GM12878 (cell line): ENCODE measurements around the gene PRPF31. TPM values are rescaled to one million over a fixed set of nuclear protein-coding genes. Genes with fewer than 3 reads are reported as not detected.
A peak's percentile ranks its signal among the peaks of the same experiment; 100 is the strongest.

Experiments
- BACH1 ChIP-seq: fragments of 450-650 bp; IDR thresholded peaks from 2 replicates; pipeline ENCODE4 v1.6.1; 2017; ENCODE audit warnings: mild to moderate bottlenecking, borderline replicate concordance
- BMI1 ChIP-seq: fragments of 450-650 bp; IDR thresholded peaks from 2 replicates; pipeline ENCODE4 v1.6.1; 2016; ENCODE audit warnings: mild to moderate bottlenecking, moderate library complexity, borderline replicate concordance
- CBX3 ChIP-seq: fragments of 200-600 bp; sonication (generic); IDR thresholded peaks from 2 replicates; pipeline ENCODE4 v1.6.1; 2016; ENCODE audit warnings: low read depth, borderline replicate concordance
- CEBPB ChIP-seq, 2 experiments: fragments of 150-350 bp in 1 of 2; IDR thresholded peaks; 2 replicates each; pipeline ENCODE4 v1.6.1; 2012 to 2014; ENCODE audit warnings: low read depth in 2 of 2, low read length in 2 of 2, borderline replicate concordance in 1 of 2, inconsistent platforms in 1 of 2
- CREB1 ChIP-seq: IDR thresholded peaks from 2 replicates; pipeline ENCODE4 v1.6.1; 2012; ENCODE audit warnings: low read depth, mild to moderate bottlenecking, inconsistent platforms
- CREM ChIP-seq: IDR thresholded peaks from 2 replicates; pipeline ENCODE4 v1.6.1; 2014; ENCODE audit warnings: antibody characterized with exemption, low read depth
- DPF2 ChIP-seq: fragments of 450-650 bp; IDR thresholded peaks from 2 replicates; pipeline ENCODE4 v1.6.1; 2017; ENCODE audit warnings: mild to moderate bottlenecking
- FOXM1 ChIP-seq: IDR thresholded peaks from 2 replicates; pipeline ENCODE4 v1.6.1; 2012; ENCODE audit warnings: low read depth, mild to moderate bottlenecking, inconsistent platforms, low read length, moderate library complexity
- IKZF2 ChIP-seq, 2 experiments: fragments of 450-650 bp; IDR thresholded peaks; 2 replicates each; pipeline ENCODE4 v1.6.1; 2017; ENCODE audit warnings: mild to moderate bottlenecking in 2 of 2, moderate library complexity in 2 of 2
- IRF4 ChIP-seq: IDR thresholded peaks from 2 replicates; pipeline ENCODE4 v1.6.1; 2011; ENCODE audit warnings: low read depth, low read length
- JUND ChIP-seq: IDR thresholded peaks from 2 replicates; pipeline ENCODE4 v1.6.1; 2012; ENCODE audit warnings: low read depth, mild to moderate bottlenecking, low read length, improper control_type of control experiment, moderate library complexity
- LARP7 ChIP-seq: fragments of 450-650 bp; IDR thresholded peaks from 2 replicates; pipeline ENCODE4 v1.6.1; 2017; ENCODE audit warnings: mild to moderate bottlenecking
- MXI1 ChIP-seq: fragments of 150-350 bp; IDR thresholded peaks from 2 replicates; pipeline ENCODE4 v1.6.1; 2011; ENCODE audit warnings: low read depth, mild to moderate bottlenecking, inconsistent platforms, low read length, improper control_type of control experiment
- NFYA ChIP-seq: IDR thresholded peaks from 2 replicates; pipeline ENCODE4 v1.6.1; 2011; ENCODE audit warnings: low read depth, mild to moderate bottlenecking, low read length, improper control_type of control experiment, borderline replicate concordance
- RFX5 ChIP-seq: IDR thresholded peaks from 2 replicates; pipeline ENCODE4 v1.6.1; 2011; ENCODE audit warnings: low read depth, low read length, improper control_type of control experiment
- SIN3A ChIP-seq: IDR thresholded peaks from 2 replicates; pipeline ENCODE4 v1.6.1; 2012; ENCODE audit warnings: low read depth, low read length, improper control_type of control experiment
- SP1 ChIP-seq: IDR thresholded peaks from one replicate; pipeline ENCODE4 v1.6.1; 2011; ENCODE audit warnings: low read depth, low read length
- STAT1 ChIP-seq: fragments of 450-650 bp; conservative IDR thresholded peaks from 2 replicates; pipeline ENCODE4 v1.6.1; 2014; ENCODE audit warnings: antibody characterized with exemption, mild to moderate bottlenecking
- polyA plus RNA-seq, 11 experiments: library from polyadenylated mRNA; depleted of rRNA in 4 of 11; unstranded in 6 of 11; stranded (reverse) in 5 of 11; fragments of >200 nt; fragmentation: Nextera tagmentation in 4 of 11; fragmentation: Illumina TruSeq in 1 of 11; extraction: Ambion mirVana in 4 of 11; extraction: Trizol in 1 of 11; gene quantifications; 1 replicate in 1 of 11; 2 replicates in 10 of 11; pipeline versions ENCODE4 v1.2.1 to v1.2.3, GENCODE V29; 2011 to 2016; ENCODE audit warnings: inconsistent platforms in 2 of 11, missing spikeins in 2 of 11, low read depth in 1 of 11
- total RNA-seq, 4 experiments: library from RNA; depleted of rRNA in 3 of 4; stranded (reverse); fragments of >200 nt in 3 of 4; fragmentation: Illumina TruSeq in 1 of 4; extraction: Trizol in 1 of 4; gene quantifications; 2 replicates each; pipeline versions ENCODE4 v1.2.1 to v1.2.3, GENCODE V29; 2013 to 2021
- TF ChIP-seq, protein P1 (sequence below): fragments of 450-650 bp; IDR thresholded peaks from 2 replicates; pipeline ENCODE4 v1.6.1; 2017; ENCODE audit warnings: mild to moderate bottlenecking, moderate library complexity
- TF ChIP-seq, protein P2 (sequence below): fragments of 150-350 bp; IDR thresholded peaks from 2 replicates; pipeline ENCODE4 v1.6.1; 2016; ENCODE audit warnings: low read depth, low read length
- TF ChIP-seq, protein P3 (sequence below): fragments of 450-650 bp; IDR thresholded peaks from 2 replicates; pipeline ENCODE4 v1.6.1; 2018; ENCODE audit warnings: mild to moderate bottlenecking, low read depth, moderate library complexity; ENCODE audit not compliant: partially characterized antibody

PRPF31 gene
- total and polyA plus RNA-seq, 10 of the 15 experiments (the other 5 are each of a cell fraction or from before 2014, with no cell fraction given) = 2.7 to 170 (median 69.7) TPM

DNA sequence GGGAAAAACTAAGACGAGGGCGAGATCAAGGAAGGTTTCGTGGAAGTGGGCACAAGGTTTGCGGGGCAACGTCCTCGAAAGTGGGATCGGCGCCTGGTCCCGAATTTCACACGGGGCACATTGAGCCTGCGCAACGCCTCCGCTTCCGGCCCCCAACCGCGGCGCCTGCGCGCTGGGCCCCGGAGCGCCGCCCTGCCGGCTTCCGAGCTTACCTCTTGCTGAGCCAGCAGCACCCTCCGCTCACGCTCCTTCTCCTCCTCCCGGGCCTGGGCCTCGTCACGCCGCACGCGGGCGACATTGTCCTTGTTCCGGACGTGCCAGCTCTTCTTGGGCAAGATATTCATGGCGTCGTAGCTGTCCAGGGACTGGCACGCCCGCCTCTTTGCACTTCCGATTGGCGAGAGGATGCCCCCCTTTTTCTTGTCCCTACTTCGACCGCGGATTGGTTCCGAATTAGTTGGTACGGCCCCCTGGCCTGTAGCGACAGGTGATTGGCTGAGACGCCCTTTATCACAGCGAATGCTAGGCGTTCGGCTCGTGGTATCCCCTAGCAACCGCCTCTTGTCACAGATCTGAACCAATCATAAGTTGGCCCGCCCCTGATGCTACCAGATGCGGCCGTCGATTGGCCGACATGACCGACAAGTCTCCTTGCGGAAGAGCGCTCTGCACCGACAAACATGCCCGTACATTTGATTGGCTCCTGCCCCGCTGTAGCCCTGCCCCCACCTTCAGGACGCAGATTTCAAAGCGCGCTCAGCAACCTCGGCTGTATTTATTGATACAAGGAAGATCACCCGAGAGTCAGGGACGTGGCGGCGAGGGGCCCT, 44.0 kb downstream of the PRPF31 start, which contains the start of gene LENG1 (continued):
- TF ChIP-seq, protein P1, sequence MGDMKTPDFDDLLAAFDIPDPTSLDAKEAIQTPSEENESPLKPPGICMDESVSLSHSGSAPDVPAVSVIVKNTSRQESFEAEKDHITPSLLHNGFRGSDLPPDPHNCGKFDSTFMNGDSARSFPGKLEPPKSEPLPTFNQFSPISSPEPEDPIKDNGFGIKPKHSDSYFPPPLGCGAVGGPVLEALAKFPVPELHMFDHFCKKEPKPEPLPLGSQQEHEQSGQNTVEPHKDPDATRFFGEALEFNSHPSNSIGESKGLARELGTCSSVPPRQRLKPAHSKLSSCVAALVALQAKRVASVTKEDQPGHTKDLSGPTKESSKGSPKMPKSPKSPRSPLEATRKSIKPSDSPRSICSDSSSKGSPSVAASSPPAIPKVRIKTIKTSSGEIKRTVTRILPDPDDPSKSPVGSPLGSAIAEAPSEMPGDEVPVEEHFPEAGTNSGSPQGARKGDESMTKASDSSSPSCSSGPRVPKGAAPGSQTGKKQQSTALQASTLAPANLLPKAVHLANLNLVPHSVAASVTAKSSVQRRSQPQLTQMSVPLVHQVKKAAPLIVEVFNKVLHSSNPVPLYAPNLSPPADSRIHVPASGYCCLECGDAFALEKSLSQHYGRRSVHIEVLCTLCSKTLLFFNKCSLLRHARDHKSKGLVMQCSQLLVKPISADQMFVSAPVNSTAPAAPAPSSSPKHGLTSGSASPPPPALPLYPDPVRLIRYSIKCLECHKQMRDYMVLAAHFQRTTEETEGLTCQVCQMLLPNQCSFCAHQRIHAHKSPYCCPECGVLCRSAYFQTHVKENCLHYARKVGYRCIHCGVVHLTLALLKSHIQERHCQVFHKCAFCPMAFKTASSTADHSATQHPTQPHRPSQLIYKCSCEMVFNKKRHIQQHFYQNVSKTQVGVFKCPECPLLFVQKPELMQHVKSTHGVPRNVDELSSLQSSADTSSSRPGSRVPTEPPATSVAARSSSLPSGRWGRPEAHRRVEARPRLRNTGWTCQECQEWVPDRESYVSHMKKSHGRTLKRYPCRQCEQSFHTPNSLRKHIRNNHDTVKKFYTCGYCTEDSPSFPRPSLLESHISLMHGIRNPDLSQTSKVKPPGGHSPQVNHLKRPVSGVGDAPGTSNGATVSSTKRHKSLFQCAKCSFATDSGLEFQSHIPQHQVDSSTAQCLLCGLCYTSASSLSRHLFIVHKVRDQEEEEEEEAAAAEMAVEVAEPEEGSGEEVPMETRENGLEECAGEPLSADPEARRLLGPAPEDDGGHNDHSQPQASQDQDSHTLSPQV = no peak
- peak; percentile 64; the same call in 1 of the 2 replicates for TF ChIP-seq FOXM1
- no peak; the same call in 1 of the 2 replicates for TF ChIP-seq STAT1
- TF ChIP-seq BMI1 = peak; percentile 100
- TF ChIP-seq CREB1 = peak; percentile 90
- TF ChIP-seq CREM = peak; percentile 70; the same call in 1 of the 2 replicates
- TF ChIP-seq, protein P2, sequence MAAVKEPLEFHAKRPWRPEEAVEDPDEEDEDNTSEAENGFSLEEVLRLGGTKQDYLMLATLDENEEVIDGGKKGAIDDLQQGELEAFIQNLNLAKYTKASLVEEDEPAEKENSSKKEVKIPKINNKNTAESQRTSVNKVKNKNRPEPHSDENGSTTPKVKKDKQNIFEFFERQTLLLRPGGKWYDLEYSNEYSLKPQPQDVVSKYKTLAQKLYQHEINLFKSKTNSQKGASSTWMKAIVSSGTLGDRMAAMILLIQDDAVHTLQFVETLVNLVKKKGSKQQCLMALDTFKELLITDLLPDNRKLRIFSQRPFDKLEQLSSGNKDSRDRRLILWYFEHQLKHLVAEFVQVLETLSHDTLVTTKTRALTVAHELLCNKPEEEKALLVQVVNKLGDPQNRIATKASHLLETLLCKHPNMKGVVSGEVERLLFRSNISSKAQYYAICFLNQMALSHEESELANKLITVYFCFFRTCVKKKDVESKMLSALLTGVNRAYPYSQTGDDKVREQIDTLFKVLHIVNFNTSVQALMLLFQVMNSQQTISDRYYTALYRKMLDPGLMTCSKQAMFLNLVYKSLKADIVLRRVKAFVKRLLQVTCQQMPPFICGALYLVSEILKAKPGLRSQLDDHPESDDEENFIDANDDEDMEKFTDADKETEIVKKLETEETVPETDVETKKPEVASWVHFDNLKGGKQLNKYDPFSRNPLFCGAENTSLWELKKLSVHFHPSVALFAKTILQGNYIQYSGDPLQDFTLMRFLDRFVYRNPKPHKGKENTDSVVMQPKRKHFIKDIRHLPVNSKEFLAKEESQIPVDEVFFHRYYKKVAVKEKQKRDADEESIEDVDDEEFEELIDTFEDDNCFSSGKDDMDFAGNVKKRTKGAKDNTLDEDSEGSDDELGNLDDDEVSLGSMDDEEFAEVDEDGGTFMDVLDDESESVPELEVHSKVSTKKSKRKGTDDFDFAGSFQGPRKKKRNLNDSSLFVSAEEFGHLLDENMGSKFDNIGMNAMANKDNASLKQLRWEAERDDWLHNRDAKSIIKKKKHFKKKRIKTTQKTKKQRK = peak; percentile 93
- TF ChIP-seq IKZF2 (IDR thresholded peaks at IDR 0.05) = no peak; a peak in 1 of 4 replicates
- TF ChIP-seq, protein P3, sequence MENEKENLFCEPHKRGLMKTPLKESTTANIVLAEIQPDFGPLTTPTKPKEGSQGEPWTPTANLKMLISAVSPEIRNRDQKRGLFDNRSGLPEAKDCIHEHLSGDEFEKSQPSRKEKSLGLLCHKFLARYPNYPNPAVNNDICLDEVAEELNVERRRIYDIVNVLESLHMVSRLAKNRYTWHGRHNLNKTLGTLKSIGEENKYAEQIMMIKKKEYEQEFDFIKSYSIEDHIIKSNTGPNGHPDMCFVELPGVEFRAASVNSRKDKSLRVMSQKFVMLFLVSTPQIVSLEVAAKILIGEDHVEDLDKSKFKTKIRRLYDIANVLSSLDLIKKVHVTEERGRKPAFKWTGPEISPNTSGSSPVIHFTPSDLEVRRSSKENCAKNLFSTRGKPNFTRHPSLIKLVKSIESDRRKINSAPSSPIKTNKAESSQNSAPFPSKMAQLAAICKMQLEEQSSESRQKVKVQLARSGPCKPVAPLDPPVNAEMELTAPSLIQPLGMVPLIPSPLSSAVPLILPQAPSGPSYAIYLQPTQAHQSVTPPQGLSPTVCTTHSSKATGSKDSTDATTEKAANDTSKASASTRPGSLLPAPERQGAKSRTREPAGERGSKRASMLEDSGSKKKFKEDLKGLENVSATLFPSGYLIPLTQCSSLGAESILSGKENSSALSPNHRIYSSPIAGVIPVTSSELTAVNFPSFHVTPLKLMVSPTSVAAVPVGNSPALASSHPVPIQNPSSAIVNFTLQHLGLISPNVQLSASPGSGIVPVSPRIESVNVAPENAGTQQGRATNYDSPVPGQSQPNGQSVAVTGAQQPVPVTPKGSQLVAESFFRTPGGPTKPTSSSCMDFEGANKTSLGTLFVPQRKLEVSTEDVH = peak; percentile 27
- TF ChIP-seq DPF2 = peak; percentile 59
- TF ChIP-seq MXI1 = peak; percentile 98
- peak; percentile 95 for TF ChIP-seq NFYA
- no peak; the same call in 1 of the 2 replicates for TF ChIP-seq BACH1
- TF ChIP-seq SP1 = peak; percentile 99
- TF ChIP-seq SIN3A = peak; percentile 99
- TF ChIP-seq CBX3 = no peak
- TF ChIP-seq JUND = no peak
- no peak for TF ChIP-seq IRF4
- peak; percentile 90 for TF ChIP-seq RFX5
- TF ChIP-seq CEBPB (IDR thresholded peaks at IDR 0.05; ENCODE audit: borderline replicate concordance in 1 of 2, low read depth in 2 of 2, low read length in 2 of 2) = no peak
- no peak for TF ChIP-seq LARP7
